Adrenal gland (tissue), 5 donors: ENCODE data around the gene SMS.

ENCODE experiments used
- POLR2A ChIP-seq, 2 donors: fragments of 450-650 bp; IDR thresholded peaks; one replicate each; pipeline ENCODE4 v1.6.1; 2017; ENCODE audit warnings: antibody characterized with exemption in 2 of 2, mild to moderate bottlenecking in 2 of 2, moderate library complexity in 1 of 2
- TF ChIP-seq, protein P1 (sequence below), 6 experiments: fragments of 450-650 bp in 4 of 6; fragments of 200-600 bp in 2 of 6; sonication (generic) in 1 of 6; IDR thresholded peaks; 1 replicate in 5 of 6; 2 replicates in 1 of 6; pipeline versions ENCODE4 v1.5.1 to v1.8.0; 2016 to 2021; ENCODE audit warnings: antibody characterized with exemption in 6 of 6, mild to moderate bottlenecking in 2 of 6, moderate library complexity in 1 of 6
- donor health status: DM: no; HTN: no; CAD: no.

DNA sequence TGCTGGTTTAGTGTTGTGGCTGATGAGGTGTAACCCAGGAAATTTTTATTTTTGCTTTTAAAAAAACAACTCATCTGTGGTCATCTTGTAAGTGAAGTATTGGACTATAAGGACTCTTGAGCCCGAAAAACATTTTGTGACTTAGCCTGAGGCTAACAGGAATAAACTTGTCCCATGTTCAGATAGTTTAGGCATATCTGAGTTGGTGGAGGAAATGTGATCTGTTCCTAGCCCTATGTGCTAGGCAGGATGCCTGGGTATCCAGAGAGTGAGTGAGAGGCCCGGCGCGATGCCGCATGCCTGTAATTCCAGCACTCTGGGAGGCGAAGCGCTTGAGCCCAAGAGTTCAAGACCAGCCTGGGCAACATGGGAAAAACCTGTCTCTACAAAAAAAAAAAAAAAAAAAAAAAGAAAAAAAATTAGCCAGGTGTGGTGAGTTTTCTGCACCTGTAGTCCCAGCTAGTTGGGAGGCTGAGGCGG lies 3.7 kb downstream of the SMS start:
- TF ChIP-seq, protein P1, sequence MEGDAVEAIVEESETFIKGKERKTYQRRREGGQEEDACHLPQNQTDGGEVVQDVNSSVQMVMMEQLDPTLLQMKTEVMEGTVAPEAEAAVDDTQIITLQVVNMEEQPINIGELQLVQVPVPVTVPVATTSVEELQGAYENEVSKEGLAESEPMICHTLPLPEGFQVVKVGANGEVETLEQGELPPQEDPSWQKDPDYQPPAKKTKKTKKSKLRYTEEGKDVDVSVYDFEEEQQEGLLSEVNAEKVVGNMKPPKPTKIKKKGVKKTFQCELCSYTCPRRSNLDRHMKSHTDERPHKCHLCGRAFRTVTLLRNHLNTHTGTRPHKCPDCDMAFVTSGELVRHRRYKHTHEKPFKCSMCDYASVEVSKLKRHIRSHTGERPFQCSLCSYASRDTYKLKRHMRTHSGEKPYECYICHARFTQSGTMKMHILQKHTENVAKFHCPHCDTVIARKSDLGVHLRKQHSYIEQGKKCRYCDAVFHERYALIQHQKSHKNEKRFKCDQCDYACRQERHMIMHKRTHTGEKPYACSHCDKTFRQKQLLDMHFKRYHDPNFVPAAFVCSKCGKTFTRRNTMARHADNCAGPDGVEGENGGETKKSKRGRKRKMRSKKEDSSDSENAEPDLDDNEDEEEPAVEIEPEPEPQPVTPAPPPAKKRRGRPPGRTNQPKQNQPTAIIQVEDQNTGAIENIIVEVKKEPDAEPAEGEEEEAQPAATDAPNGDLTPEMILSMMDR (IDR thresholded peaks at IDR 0.05) = no peak
- TF ChIP-seq POLR2A (IDR thresholded peaks at IDR 0.05) = no peak
